Measurements from ENCODE around the gene ATP12A.

ATP12A gene

GRCh38 chr13:24680258-24680920, at the start of gene ATP12A:
ATP12A (plus strand) TSS chr13:24680408; CDS start chr13:24680744, 336 bp downstream.
- no peak for DNase-seq (ENCODE audit: low spot score)

GRCh38 chr13:24630851-24631620, 49.2 kb upstream of the ATP12A start:
- no peak for DNase-seq (ENCODE audit: low spot score)

GRCh38 chr13:24631922-24632321, 48.3 kb upstream of the ATP12A start:
- no peak for DNase-seq (ENCODE audit: low spot score)

GRCh38 chr13:24632382-24633121, 47.7 kb upstream of the ATP12A start:
- DNase-seq (ENCODE audit: low spot score): no peak

GRCh38 chr13:24636776-24637175, 43.4 kb upstream of the ATP12A start:
- DNase-seq (ENCODE audit: low spot score): no peak

GRCh38 chr13:24638096-24638495, 42.1 kb upstream of the ATP12A start:
- DNase-seq (ENCODE audit: low spot score): no peak

GRCh38 chr13:24640752-24641151, 39.5 kb upstream of the ATP12A start:
- DNase-seq (ENCODE audit: low spot score): no peak

GRCh38 chr13:24642219-24642618, 38.0 kb upstream of the ATP12A start:
- no peak for DNase-seq (ENCODE audit: low spot score)

- DNase-seq (ENCODE audit: low spot score): no peak
Measured at GRCh38 chr13:24644036-24644435, 36.2 kb upstream of the ATP12A start.

GRCh38 chr13:24648271-24648670, 31.9 kb upstream of the ATP12A start:
- no peak for DNase-seq (ENCODE audit: low spot score)

- no peak for DNase-seq (ENCODE audit: low spot score)
Measured at GRCh38 chr13:24648983-24649687, 31.1 kb upstream of the ATP12A start.

GRCh38 chr13:24649688-24650043, 30.5 kb upstream of the ATP12A start:
- no peak for DNase-seq (ENCODE audit: low spot score)

- peak; percentile 89 for DNase-seq (ENCODE audit: low spot score)
Measured at GRCh38 chr13:24650161-24650560, 30.0 kb upstream of the ATP12A start.

- no peak for DNase-seq (ENCODE audit: low spot score)
Measured at GRCh38 chr13:24651718-24652345, 28.4 kb upstream of the ATP12A start.

GRCh38 chr13:24652359-24652758, 27.8 kb upstream of the ATP12A start:
- DNase-seq (ENCODE audit: low spot score): no peak

GRCh38 chr13:24654741-24655140, 25.5 kb upstream of the ATP12A start:
- peak; percentile 84 for DNase-seq (ENCODE audit: low spot score)

- DNase-seq (ENCODE audit: low spot score): no peak
Measured at GRCh38 chr13:24659239-24659638, 21.0 kb upstream of the ATP12A start.

GRCh38 chr13:24660023-24660741, 20.0 kb upstream of the ATP12A start:
- no peak for DNase-seq (ENCODE audit: low spot score)

GRCh38 chr13:24661713-24662112, 18.5 kb upstream of the ATP12A start:
- no peak for DNase-seq (ENCODE audit: low spot score)

- DNase-seq (ENCODE audit: low spot score): no peak
Measured at GRCh38 chr13:24662195-24663088, 17.8 kb upstream of the ATP12A start.
